Esophagus muscularis mucosa (tissue), 3 donors: ENCODE results near the gene SAMD4B.

Source experiments
- POLR2A ChIP-seq: fragments of 450-650 bp; IDR thresholded peaks from one replicate; pipeline ENCODE4 v1.6.1; 2017; ENCODE audit warnings: antibody characterized with exemption, moderate library complexity, mild to moderate bottlenecking, low read depth
- TF ChIP-seq, protein P1 (sequence below), 3 experiments: fragments of 200-600 bp in 2 of 3; fragments of 450-650 bp in 1 of 3; sonication (generic) in 2 of 3; IDR thresholded peaks; one replicate each; pipeline ENCODE4 v1.5.1; 2017 to 2019; ENCODE audit warnings: antibody characterized with exemption in 3 of 3, mild to moderate bottlenecking in 2 of 3, moderate library complexity in 1 of 3

DNA sequence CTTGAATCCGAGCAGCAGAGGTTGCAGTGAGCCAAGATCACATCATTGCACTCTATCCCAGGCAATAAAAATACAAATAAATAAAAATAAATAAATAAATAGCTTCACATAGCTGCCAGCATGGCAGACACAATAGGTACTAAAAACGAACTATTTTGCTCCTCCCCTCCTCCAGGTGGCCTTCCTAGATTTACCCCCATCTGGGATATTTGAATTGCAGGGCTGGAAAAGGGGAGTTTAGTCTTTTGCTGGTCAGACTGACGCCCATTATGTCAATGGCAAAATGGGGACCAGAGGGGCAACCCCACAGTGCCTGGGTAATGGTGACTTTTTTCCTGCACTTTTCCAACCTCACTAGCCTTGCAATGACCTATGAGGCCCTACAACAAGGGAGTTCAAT lies 5.7 kb upstream of the SAMD4B start:
- TF ChIP-seq, protein P1, sequence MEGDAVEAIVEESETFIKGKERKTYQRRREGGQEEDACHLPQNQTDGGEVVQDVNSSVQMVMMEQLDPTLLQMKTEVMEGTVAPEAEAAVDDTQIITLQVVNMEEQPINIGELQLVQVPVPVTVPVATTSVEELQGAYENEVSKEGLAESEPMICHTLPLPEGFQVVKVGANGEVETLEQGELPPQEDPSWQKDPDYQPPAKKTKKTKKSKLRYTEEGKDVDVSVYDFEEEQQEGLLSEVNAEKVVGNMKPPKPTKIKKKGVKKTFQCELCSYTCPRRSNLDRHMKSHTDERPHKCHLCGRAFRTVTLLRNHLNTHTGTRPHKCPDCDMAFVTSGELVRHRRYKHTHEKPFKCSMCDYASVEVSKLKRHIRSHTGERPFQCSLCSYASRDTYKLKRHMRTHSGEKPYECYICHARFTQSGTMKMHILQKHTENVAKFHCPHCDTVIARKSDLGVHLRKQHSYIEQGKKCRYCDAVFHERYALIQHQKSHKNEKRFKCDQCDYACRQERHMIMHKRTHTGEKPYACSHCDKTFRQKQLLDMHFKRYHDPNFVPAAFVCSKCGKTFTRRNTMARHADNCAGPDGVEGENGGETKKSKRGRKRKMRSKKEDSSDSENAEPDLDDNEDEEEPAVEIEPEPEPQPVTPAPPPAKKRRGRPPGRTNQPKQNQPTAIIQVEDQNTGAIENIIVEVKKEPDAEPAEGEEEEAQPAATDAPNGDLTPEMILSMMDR (IDR thresholded peaks at IDR 0.05): no peak
- TF ChIP-seq POLR2A: no peak
